Gastroesophageal sphincter (tissue), 4 donors: ENCODE results near the gene ADCY6. TPM values are rescaled to one million over a fixed set of nuclear protein-coding genes. Genes with fewer than 3 reads are reported as not detected.

ENCODE experiments used
- ATAC-seq: fragments of 150-250 bp; one replicate; pipeline ENCODE4 v1.9.1; 2016; ENCODE audit warnings: mild to moderate bottlenecking, moderate library complexity
- H3K27ac ChIP-seq, 4 donors: fragments of 200-600 bp; sonication (generic) in 3 of 4; 1 replicate in 3 of 4; 2 replicates in 1 of 4; pipeline ENCODE4 v1.5.1; 2016 to 2019
- H3K27me3 ChIP-seq: fragments of 200-600 bp; sonication (generic); one replicate; pipeline ENCODE4 v1.5.1; 2019
- H3K36me3 ChIP-seq, 2 donors: fragments of 200-600 bp; sonication (generic); one replicate each; pipeline ENCODE4 v1.5.1; 2019; ENCODE audit warnings: control low read depth in 1 of 2
- H3K4me1 ChIP-seq, 3 donors: fragments of 200-600 bp; sonication (generic); 1 replicate in 2 of 3; 2 replicates in 1 of 3; pipeline ENCODE4 v1.5.1; 2016 to 2019; ENCODE audit warnings: control low read depth in 2 of 3
- H3K4me3 ChIP-seq, 2 donors: fragments of 200-600 bp; sonication (generic); one replicate each; pipeline ENCODE4 v1.5.1; 2019; ENCODE audit warnings: mild to moderate bottlenecking in 1 of 2, moderate library complexity in 1 of 2
- H3K9me3 ChIP-seq, 3 donors: fragments of 200-600 bp; sonication (generic); one replicate each; pipeline ENCODE4 v1.5.1; 2017 to 2019; ENCODE audit warnings: control low read depth in 2 of 3
- EP300 ChIP-seq: sonication (generic); formaldehyde crosslinking; IDR thresholded peaks from one replicate; pipeline ENCODE4 v1.6.1; 2017; ENCODE audit warnings: antibody characterized with exemption, mild to moderate bottlenecking
- POLR2A ChIP-seq, 2 donors: fragments of 450-650 bp; IDR thresholded peaks; one replicate each; pipeline ENCODE4 v1.6.1; 2017; ENCODE audit warnings: antibody characterized with exemption in 2 of 2, mild to moderate bottlenecking in 2 of 2, moderate library complexity in 1 of 2
- POLR2AphosphoS5 ChIP-seq: sonication (generic); formaldehyde crosslinking; IDR thresholded peaks from one replicate; pipeline ENCODE4 v1.6.1; 2017; ENCODE audit warnings: antibody characterized with exemption
- WGBS, 2 donors: methylation state at CpG; one replicate each; pipeline ENCODE4 v1.1.5; 2018; ENCODE audit warnings: low coverage in 1 of 2; 5-methylcytosine and 5-hydroxymethylcytosine counted together
- total RNA-seq, 4 donors: library from RNA; depleted of rRNA; stranded (reverse); fragments of >200 nt; gene quantifications; one replicate each; pipeline ENCODE4 v1.1.0, GENCODE V29; 2016
- TF ChIP-seq, protein P1 (sequence below), 4 experiments: fragments of 200-600 bp in 2 of 4; fragments of 450-650 bp in 2 of 4; sonication (generic) in 1 of 4; IDR thresholded peaks; one replicate each; pipeline ENCODE4 v1.5.1; 2017 to 2019; ENCODE audit warnings: antibody characterized with exemption in 4 of 4, mild to moderate bottlenecking in 2 of 4, moderate library complexity in 2 of 4

Gene ADCY6
- total RNA-seq, 4 donors from 2014 or later = 21.9 to 33.0 (median 29.0) TPM

GRCh38 chr12:48810903-48811431 is 22.1 kb upstream of the ADCY6 start:
- 31 to 100% methylated on average over 1 to 3 of the region's 5 CpGs for WGBS, 2 donors
- H3K27ac ChIP-seq = peak overlapping the region in 3 of 4 donors; percentile 45 to 94 (median 56)
- no peaks in the 10 kb centered on the region for H3K9me3 ChIP-seq
- H3K27me3 ChIP-seq = no peaks in the 10 kb centered on the region
- no peaks in the 10 kb centered on the region for H3K36me3 ChIP-seq
- ATAC-seq = no peak
- H3K4me1 ChIP-seq = peaks cover 0 to 47% (median 9%) of the 10 kb centered on the region in 3 donors
- H3K4me3 ChIP-seq = no peak overlapping the region
- TF ChIP-seq, protein P1, sequence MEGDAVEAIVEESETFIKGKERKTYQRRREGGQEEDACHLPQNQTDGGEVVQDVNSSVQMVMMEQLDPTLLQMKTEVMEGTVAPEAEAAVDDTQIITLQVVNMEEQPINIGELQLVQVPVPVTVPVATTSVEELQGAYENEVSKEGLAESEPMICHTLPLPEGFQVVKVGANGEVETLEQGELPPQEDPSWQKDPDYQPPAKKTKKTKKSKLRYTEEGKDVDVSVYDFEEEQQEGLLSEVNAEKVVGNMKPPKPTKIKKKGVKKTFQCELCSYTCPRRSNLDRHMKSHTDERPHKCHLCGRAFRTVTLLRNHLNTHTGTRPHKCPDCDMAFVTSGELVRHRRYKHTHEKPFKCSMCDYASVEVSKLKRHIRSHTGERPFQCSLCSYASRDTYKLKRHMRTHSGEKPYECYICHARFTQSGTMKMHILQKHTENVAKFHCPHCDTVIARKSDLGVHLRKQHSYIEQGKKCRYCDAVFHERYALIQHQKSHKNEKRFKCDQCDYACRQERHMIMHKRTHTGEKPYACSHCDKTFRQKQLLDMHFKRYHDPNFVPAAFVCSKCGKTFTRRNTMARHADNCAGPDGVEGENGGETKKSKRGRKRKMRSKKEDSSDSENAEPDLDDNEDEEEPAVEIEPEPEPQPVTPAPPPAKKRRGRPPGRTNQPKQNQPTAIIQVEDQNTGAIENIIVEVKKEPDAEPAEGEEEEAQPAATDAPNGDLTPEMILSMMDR (IDR thresholded peaks at IDR 0.05) = no peak
- TF ChIP-seq POLR2AphosphoS5 = peak; percentile 67
- no peak for TF ChIP-seq POLR2A (IDR thresholded peaks at IDR 0.05)

DNA sequence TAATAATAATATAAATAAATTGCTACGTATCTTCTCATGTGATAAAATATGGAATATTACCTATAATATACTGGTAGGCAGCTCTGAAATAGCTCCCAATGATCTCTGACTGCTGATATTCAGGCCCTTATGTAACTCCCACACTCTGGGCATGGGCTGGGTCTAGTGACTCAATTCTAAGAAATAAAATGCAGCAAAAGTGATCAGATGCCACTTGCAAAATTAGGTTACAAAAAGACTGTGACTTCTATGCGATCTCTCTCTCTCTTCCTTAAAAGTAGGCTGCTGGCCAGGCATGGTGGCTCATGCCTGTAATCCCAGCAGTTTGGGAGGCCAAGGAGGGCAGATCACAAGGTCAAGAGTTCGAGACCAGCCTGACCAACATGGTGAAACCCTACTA is 19.1 kb upstream of the ADCY6 start:
- TF ChIP-seq POLR2A (IDR thresholded peaks at IDR 0.05) (no peak), POLR2AphosphoS5 (no peak), EP300 (no peak)
- TF ChIP-seq, protein P1 (IDR thresholded peaks at IDR 0.05) = no peak
- no peak for ATAC-seq

GRCh38 chr12:48803675-48804074 is 14.8 kb upstream of the ADCY6 start:
- no peaks in the 10 kb centered on the region for H3K36me3 ChIP-seq
- TF ChIP-seq, protein P1 (IDR thresholded peaks at IDR 0.05) = no peak
- TF ChIP-seq EP300 = no peak
- TF ChIP-seq POLR2AphosphoS5 = no peak
- no peak for TF ChIP-seq POLR2A (IDR thresholded peaks at IDR 0.05)
- WGBS, 2 donors = 53 to 82% methylated on average over 1 of the region's 1 CpG
- no peak overlapping the region for H3K27ac ChIP-seq
- H3K27me3 ChIP-seq = peaks cover 18% of the 10 kb centered on the region
- H3K4me3 ChIP-seq = no peak overlapping the region
- ATAC-seq = no peak
- no peaks in the 10 kb centered on the region for H3K4me1 ChIP-seq
- no peaks in the 10 kb centered on the region for H3K9me3 ChIP-seq

More for the DNA sequence above, 19.1 kb upstream of the ADCY6 start:
- Histone ChIP-seq H3K27me3 (no peaks in the 10 kb centered on the region), H3K36me3 (no peaks in the 10 kb centered on the region), H3K4me1 (peaks cover 0 to 27% (median 0%) of the 10 kb centered on the region in 3 donors), H3K4me3 (no peak overlapping the region), H3K9me3 (no peaks in the 10 kb centered on the region), H3K27ac (no peak overlapping the region)
- 84 to 90% methylated on average over 3 of the region's 3 CpGs for WGBS, 2 donors

DNA sequence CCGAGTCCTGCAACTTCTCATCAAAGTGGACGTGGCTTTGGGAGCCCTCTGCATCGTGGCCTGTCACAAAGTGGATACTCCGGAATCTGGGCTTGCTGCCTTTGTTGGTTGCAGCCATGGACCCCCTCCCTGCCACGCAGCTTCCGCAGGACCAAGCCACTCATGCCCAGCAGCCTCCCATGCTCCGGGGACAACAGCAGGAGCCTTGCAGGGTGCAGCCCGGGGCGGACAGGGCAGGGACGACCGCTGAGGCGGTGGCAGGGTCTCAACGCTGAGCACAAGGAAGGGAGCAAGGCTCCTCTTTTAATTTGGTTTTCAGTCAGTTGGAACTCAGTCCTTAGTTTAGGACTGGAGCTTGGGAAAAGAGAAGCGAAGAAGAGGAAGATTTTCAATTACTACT is 12.1 kb upstream of the ADCY6 start:
- 66 to 82% methylated on average over 5 to 7 of the region's 14 CpGs for WGBS, 2 donors
- Histone ChIP-seq H3K4me1 (peaks cover 0 to 3% (median 0%) of the 10 kb centered on the region in 3 donors), H3K36me3 (no peaks in the 10 kb centered on the region), H3K27me3 (peaks cover 18% of the 10 kb centered on the region), H3K27ac (no peak overlapping the region), H3K9me3 (no peaks in the 10 kb centered on the region), H3K4me3 (no peak overlapping the region)
- TF ChIP-seq, protein P1 (IDR thresholded peaks at IDR 0.05) = no peak
- ATAC-seq = no peak

DNA sequence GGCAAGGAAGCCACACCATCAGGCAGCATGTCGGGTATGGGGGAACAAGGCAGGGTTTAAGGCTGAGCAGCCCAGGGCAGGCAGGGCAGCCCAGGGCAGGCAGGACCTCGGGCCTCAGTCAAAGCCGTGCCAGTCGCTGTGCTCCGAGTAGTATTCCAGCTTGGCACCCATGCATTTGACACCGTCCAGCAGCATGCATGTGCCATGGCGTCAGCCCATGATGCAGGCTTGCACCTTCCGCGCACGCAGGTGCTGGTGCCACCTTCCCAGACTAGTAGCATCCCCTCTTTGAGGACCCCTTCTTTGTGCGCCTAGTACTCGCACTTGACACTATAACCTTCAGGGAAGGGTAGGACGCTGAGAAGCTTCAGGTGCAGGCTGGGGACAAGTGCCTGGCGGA is 11.6 kb upstream of the ADCY6 start:
- ATAC-seq = no peak
- WGBS, 2 donors = 73% methylated on average over 3 of the region's 14 CpGs; no CpG with 5 or more reads in 1 of the 2 donors

More for the DNA sequence above, 11.6 kb upstream of the ADCY6 start:
- H3K4me3 ChIP-seq = no peak overlapping the region
- H3K27me3 ChIP-seq = peaks cover 18% of the 10 kb centered on the region
- H3K9me3 ChIP-seq = no peaks in the 10 kb centered on the region
- TF ChIP-seq POLR2AphosphoS5 = no peak
- TF ChIP-seq, protein P1 (IDR thresholded peaks at IDR 0.05) = no peak
- TF ChIP-seq POLR2A (IDR thresholded peaks at IDR 0.05) = no peak
- TF ChIP-seq EP300 = no peak
- H3K27ac ChIP-seq = no peak overlapping the region
- H3K4me1 ChIP-seq = peaks cover 0 to 8% (median 0%) of the 10 kb centered on the region in 3 donors
- H3K36me3 ChIP-seq = no peaks in the 10 kb centered on the region
